Calu3 (cell line): Measurements from ENCODE around the gene CEP162. TPM values are rescaled to one million over a fixed set of nuclear protein-coding genes. Genes with fewer than 3 reads are reported as not detected.
A peak's percentile ranks its signal among the peaks of the same experiment; 100 is the strongest.

Experiments used
- Bru-seq: library from RNA; stranded (reverse); fragments of 400-500 nt; gene quantifications from one replicate; lab custom pipeline; 2021; lab: Mats Ljungman, UMichigan
- BruChase-seq, 2 experiments: library from RNA; stranded (reverse); fragments of 400-500 nt; gene quantifications; one replicate each; lab custom pipeline; 2021; lab: Mats Ljungman, UMichigan
- BruUV-seq: library from RNA; stranded (reverse); fragments of 400-500 nt; replicated peaks from 2 replicates; lab custom pipeline; 2021; lab: Mats Ljungman, UMichigan
- CTCF ChIA-PET: fragments of 300-600 bp; sonication (Branson Sonifier 250); formaldehyde crosslinking; loops from one replicate; lab custom pipeline; 2022; ENCODE audit warnings: antibody characterized with exemption; lab: Charles Lee
- DNase-seq: peaks from one replicate; pipeline ENCODE4 v3.0.0; 2022
- H3K27ac Mint-ChIP-seq: one replicate; pipeline ENCODE4 v1.8.0; 2022; ENCODE audit warnings: mixed read lengths; ENCODE audit not compliant: unreplicated experiment
- H3K27me3 Mint-ChIP-seq: one replicate; pipeline ENCODE4 v1.8.0; 2022; ENCODE audit warnings: mixed read lengths; ENCODE audit not compliant: unreplicated experiment
- H3K36me3 Mint-ChIP-seq: one replicate; pipeline ENCODE4 v1.8.0; 2022; ENCODE audit warnings: mild to moderate bottlenecking, moderate library complexity, mixed read lengths; ENCODE audit not compliant: insufficient read depth, unreplicated experiment
- H3K4me1 Mint-ChIP-seq: one replicate; pipeline ENCODE4 v1.8.0; 2022; ENCODE audit warnings: mild to moderate bottlenecking, low read depth, mixed read lengths; ENCODE audit not compliant: unreplicated experiment
- H3K4me3 Mint-ChIP-seq: one replicate; pipeline ENCODE4 v1.8.0; 2022; ENCODE audit warnings: mild to moderate bottlenecking, low read depth, moderate library complexity, mixed read lengths; ENCODE audit not compliant: unreplicated experiment
- H3K9me3 Mint-ChIP-seq: one replicate; pipeline ENCODE4 v1.8.0; 2022; ENCODE audit warnings: low read depth, mixed read lengths; ENCODE audit not compliant: unreplicated experiment
- CTCF ChIP-seq: fragments of 200-600 bp; IDR thresholded peaks from one replicate; pipeline ENCODE4 v1.8.0; 2022; ENCODE audit warnings: antibody characterized with exemption; ENCODE audit not compliant: unreplicated experiment
- intact Hi-C: fragments of 100-400 bp; cut with micrococcal nuclease; formaldehyde crosslinking; loops from one replicate; pipeline ENCODE4 v1.10.0; 2022; ENCODE audit not compliant: unreplicated experiment
- long read RNA-seq: library from polyadenylated mRNA; stranded (forward); transcript quantifications from one replicate; pipeline ENCODE4 v2.0.0, GENCODE V29; 2022
- total RNA-seq: library from RNA; stranded (reverse); gene quantifications from 2 replicates; pipeline ENCODE4 v1.2.3, GENCODE V29; 2022

Gene CEP162
- total RNA-seq (6.3 and 8.2 TPM in 2 replicates), Bru-seq, nascent RNA (percentile 58 among the genes with signal in this experiment), BruChase-seq, experiment 1, labeled RNA remaining after a 6-hour chase (percentile 50 among the genes with signal in this experiment), BruChase-seq, experiment 2, labeled RNA remaining after a 2-hour chase (percentile 57 among the genes with signal in this experiment)
- long read RNA-seq, full-length matches to known transcripts, result 1 of 2 reads
- long read RNA-seq, partial matches to known transcripts, result 0 of 2 reads
- long read RNA-seq, other reads (novel, unspliced or antisense), result 1 of 2 reads

GRCh38 chr6:84227434-84228197, at the start of gene CEP162:
Gene CEP162 (minus strand): TSS chr6:84227643. CDS start chr6:84226393, 1,250 bp downstream.
- H3K27me3 Mint-ChIP-seq, result peaks cover 19% of the 10 kb centered on the region
- CTCF ChIA-PET, result interaction anchor here (0.8 to 1.0 kb wide), 3 partner anchors 240 to 613 kb away, joined by 3 to 4 read pairs (median 3); partner anchors contain the start of gene CYB5R4
- peak; percentile 87 for DNase-seq
- TF ChIP-seq CTCF, result peak; percentile 82
- intact Hi-C loops, result no loop called here
- H3K4me3 Mint-ChIP-seq, result peak within 1 kb of the TSS; percentile 84
- H3K36me3 Mint-ChIP-seq, result peaks cover 13% of the 10 kb centered on the region
- peak within 1 kb of the TSS; percentile 32 for H3K27ac Mint-ChIP-seq
- no TSS peak for BruUV-seq
- H3K4me1 Mint-ChIP-seq, result peaks cover 9% of the 10 kb centered on the region
- no peaks in the 10 kb centered on the region for H3K9me3 Mint-ChIP-seq

GRCh38 chr6:84274856-84275255, 47.4 kb upstream of the CEP162 start:
- BruUV-seq, result no TSS peak
- Mint-ChIP-seq H3K27me3 (peaks cover 37% of the 10 kb centered on the region), H3K4me1 (no peaks in the 10 kb centered on the region), H3K36me3 (no peaks in the 10 kb centered on the region), H3K27ac (no peak overlapping the region), H3K9me3 (no peaks in the 10 kb centered on the region), H3K4me3 (no peak overlapping the region)
- intact Hi-C loops, result no loop called here
- no peak for TF ChIP-seq CTCF
- no peak for DNase-seq
- CTCF ChIA-PET, result no interaction called here

GRCh38 chr6:84273048-84273809, 45.8 kb upstream of the CEP162 start:
- peaks cover 2% of the 10 kb centered on the region for H3K9me3 Mint-ChIP-seq
- peaks cover 39% of the 10 kb centered on the region for H3K27me3 Mint-ChIP-seq

More at GRCh38 chr6:84273048-84273809, 45.8 kb upstream of the CEP162 start:
- no peak overlapping the region for H3K4me3 Mint-ChIP-seq
- no peak overlapping the region for H3K27ac Mint-ChIP-seq
- H3K36me3 Mint-ChIP-seq, result no peaks in the 10 kb centered on the region
- no peaks in the 10 kb centered on the region for H3K4me1 Mint-ChIP-seq
- DNase-seq, result no peak
- intact Hi-C loops, result no loop called here
- BruUV-seq, result no TSS peak
- CTCF ChIA-PET, result no interaction called here
- no peak for TF ChIP-seq CTCF
